ENCODE measurements around the gene FGF10. TPM values are rescaled to one million over a fixed set of nuclear protein-coding genes. Genes with fewer than 3 reads are reported as not detected.

FGF10 gene
- total RNA-seq, 2 donors from 2014 or later = 0.44 to 3.8 TPM

- no peak overlapping the region for H3K9ac ChIP-seq (ENCODE audit: extremely low read depth, low read length, poor library complexity, severe bottlenecking)
- peaks cover 7% of the 10 kb centered on the region for H3K4me1 Mint-ChIP-seq
- no peak overlapping the region for H3K27ac Mint-ChIP-seq
- H3K4me1 ChIP-seq (ENCODE audit: control insufficient read depth, insufficient read depth, low read length) = peaks cover 8% of the 10 kb centered on the region
- no peaks in the 10 kb centered on the region for H3K27me3 ChIP-seq (ENCODE audit: control insufficient read depth, insufficient read depth, low read length, poor library complexity, severe bottlenecking)
- H3K36me3 Mint-ChIP-seq (ENCODE audit: low read depth) = no peaks in the 10 kb centered on the region
- no peaks in the 10 kb centered on the region for H3K9me3 ChIP-seq (ENCODE audit: control insufficient read depth, low read length)
- DNase-seq = no peak
- H3K4me3 ChIP-seq (ENCODE audit: low read length) = no peak overlapping the region
- no peak overlapping the region for H3K4me3 Mint-ChIP-seq
- H3K27me3 Mint-ChIP-seq (ENCODE audit: insufficient read depth) = no peaks in the 10 kb centered on the region
- H3K9me3 Mint-ChIP-seq = no peaks in the 10 kb centered on the region
- no peak for TF ChIP-seq CTCF (conservative IDR thresholded peaks at IDR 0.05)
- H3K36me3 ChIP-seq (ENCODE audit: control insufficient read depth, insufficient read depth, low read length) = no peaks in the 10 kb centered on the region
- H3K27ac ChIP-seq (ENCODE audit: low read depth, low read length) = no peak overlapping the region
Measured at GRCh38 chr5:44360919-44361318, 28.3 kb downstream of the FGF10 start.

DNA sequence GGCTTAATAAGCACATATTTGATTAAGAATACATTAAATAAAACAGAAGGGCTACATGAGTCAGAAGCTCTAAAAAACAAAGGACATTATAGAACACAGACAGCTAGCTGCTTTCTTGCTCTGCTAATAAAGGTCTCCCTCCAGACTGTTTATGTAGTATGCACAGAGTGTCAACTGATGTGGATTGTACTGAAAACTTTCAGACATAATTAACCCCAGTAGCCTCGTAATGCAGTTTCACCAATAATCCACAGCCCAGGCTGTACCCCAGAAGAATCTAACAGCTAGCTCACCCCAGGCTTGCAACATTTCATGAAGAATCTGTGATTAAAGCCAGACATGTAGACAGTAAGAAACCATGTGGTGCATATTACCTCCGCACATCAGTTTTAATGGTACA, 30.8 kb downstream of the FGF10 start:
- Histone ChIP-seq H3K9ac (ENCODE audit: extremely low read depth, low read length, poor library complexity, severe bottlenecking) (no peak overlapping the region), H3K4me3 (ENCODE audit: low read length) (no peak overlapping the region), H3K27me3 (ENCODE audit: control insufficient read depth, insufficient read depth, low read length, poor library complexity, severe bottlenecking) (no peaks in the 10 kb centered on the region), H3K4me1 (ENCODE audit: control insufficient read depth, insufficient read depth, low read length) (peaks cover 8% of the 10 kb centered on the region), H3K9me3 (ENCODE audit: control insufficient read depth, low read length) (no peaks in the 10 kb centered on the region), H3K36me3 (ENCODE audit: control insufficient read depth, insufficient read depth, low read length) (no peaks in the 10 kb centered on the region), H3K27ac (ENCODE audit: low read depth, low read length) (no peak overlapping the region)
- TF ChIP-seq CTCF (conservative IDR thresholded peaks at IDR 0.05) = no peak
- Mint-ChIP-seq H3K9me3 (no peaks in the 10 kb centered on the region), H3K27me3 (ENCODE audit: insufficient read depth) (no peaks in the 10 kb centered on the region), H3K4me1 (peaks cover 7% of the 10 kb centered on the region), H3K4me3 (no peak overlapping the region), H3K36me3 (ENCODE audit: low read depth) (no peaks in the 10 kb centered on the region), H3K27ac (no peak overlapping the region)
- 83 to 98% methylated on average over 1 to 2 of the region's 2 CpGs for WGBS, 2 experiments (ENCODE audit: insufficient coverage in 1 of 2, insufficient read length in 1 of 2)
- no peak for DNase-seq

DNA sequence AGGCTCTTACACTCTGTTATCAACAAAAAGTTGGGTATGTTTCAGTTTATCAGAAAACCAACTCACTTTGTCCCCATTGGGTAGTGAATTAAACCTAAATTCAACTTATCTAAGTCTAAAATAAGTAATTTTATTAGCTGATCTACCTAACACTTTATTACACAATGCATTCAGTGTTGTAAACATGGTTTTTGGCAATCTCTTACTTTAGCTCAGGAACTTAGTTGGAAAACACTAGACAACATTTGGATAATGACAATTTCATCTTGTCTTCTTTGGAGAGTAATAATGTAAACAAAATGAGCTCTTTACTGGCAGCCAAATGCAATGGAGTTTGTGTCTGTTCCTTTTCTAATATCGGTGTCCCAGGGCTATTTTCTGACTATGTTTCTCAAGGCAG, 33.0 kb downstream of the FGF10 start:
- WGBS, 2 experiments (ENCODE audit: insufficient coverage in 1 of 2, insufficient read length in 1 of 2) = 95 to 100% methylated on average over 1 of the region's 1 CpG
- DNase-seq = no peak
- H3K27ac Mint-ChIP-seq = no peak overlapping the region

More for the DNA sequence above, 33.0 kb downstream of the FGF10 start:
- TF ChIP-seq CTCF (conservative IDR thresholded peaks at IDR 0.05) = no peak
- Histone ChIP-seq H3K36me3 (ENCODE audit: control insufficient read depth, insufficient read depth, low read length) (no peaks in the 10 kb centered on the region), H3K27me3 (ENCODE audit: control insufficient read depth, insufficient read depth, low read length, poor library complexity, severe bottlenecking) (no peaks in the 10 kb centered on the region), H3K4me3 (ENCODE audit: low read length) (no peak overlapping the region), H3K4me1 (ENCODE audit: control insufficient read depth, insufficient read depth, low read length) (peaks cover 5% of the 10 kb centered on the region), H3K27ac (ENCODE audit: low read depth, low read length) (no peak overlapping the region), H3K9me3 (ENCODE audit: control insufficient read depth, low read length) (no peaks in the 10 kb centered on the region), H3K9ac (ENCODE audit: extremely low read depth, low read length, poor library complexity, severe bottlenecking) (no peak overlapping the region)
- no peak overlapping the region for H3K4me3 Mint-ChIP-seq
- no peaks in the 10 kb centered on the region for H3K9me3 Mint-ChIP-seq
- H3K27me3 Mint-ChIP-seq (ENCODE audit: insufficient read depth) = no peaks in the 10 kb centered on the region
- no peaks in the 10 kb centered on the region for H3K36me3 Mint-ChIP-seq (ENCODE audit: low read depth)
- peaks cover 5% of the 10 kb centered on the region for H3K4me1 Mint-ChIP-seq

Data from endodermal cell (in vitro differentiated cells).